Gastrocnemius medialis (tissue), 4 donors: ENCODE measurements around the gene GUCY1A1.

ENCODE experiments used
- POLR2A ChIP-seq, 2 donors: fragments of 450-650 bp; IDR thresholded peaks; one replicate each; pipeline ENCODE4 v1.6.1; 2017; ENCODE audit warnings: antibody characterized with exemption in 2 of 2, mild to moderate bottlenecking in 2 of 2, moderate library complexity in 2 of 2
- TF ChIP-seq, protein P1 (sequence below), 5 experiments: fragments of 450-650 bp in 3 of 5; fragments of 200-600 bp in 2 of 5; sonication (generic) in 2 of 5; IDR thresholded peaks in 4 of 5; conservative IDR thresholded peaks in 1 of 5; 1 replicate in 4 of 5; 2 replicates in 1 of 5; pipeline ENCODE4 v1.5.1; 2016 to 2019; ENCODE audit warnings: antibody characterized with exemption in 5 of 5, mild to moderate bottlenecking in 3 of 5, moderate library complexity in 3 of 5

DNA sequence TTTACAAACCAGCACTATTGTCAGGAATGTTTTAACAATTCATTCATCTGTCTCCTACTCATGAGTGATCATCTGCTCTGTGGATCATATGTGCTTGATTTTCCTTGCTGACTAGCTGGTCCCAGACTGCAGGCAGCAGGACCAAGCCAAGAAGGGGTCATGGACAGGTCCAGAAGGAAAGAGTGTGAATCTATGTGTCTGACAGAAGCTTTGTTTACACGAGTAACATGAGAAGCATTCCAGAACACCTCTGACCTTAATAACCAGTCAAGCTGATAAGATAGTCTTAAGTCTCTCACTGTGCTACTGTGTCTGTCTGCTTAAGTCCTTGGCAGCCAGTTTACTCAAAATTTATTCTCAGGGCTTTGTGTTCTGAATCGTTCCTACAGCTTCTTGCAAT is 39.0 kb downstream of the GUCY1A1 start:
- TF ChIP-seq POLR2A (IDR thresholded peaks at IDR 0.05) = no peak
- TF ChIP-seq, protein P1, sequence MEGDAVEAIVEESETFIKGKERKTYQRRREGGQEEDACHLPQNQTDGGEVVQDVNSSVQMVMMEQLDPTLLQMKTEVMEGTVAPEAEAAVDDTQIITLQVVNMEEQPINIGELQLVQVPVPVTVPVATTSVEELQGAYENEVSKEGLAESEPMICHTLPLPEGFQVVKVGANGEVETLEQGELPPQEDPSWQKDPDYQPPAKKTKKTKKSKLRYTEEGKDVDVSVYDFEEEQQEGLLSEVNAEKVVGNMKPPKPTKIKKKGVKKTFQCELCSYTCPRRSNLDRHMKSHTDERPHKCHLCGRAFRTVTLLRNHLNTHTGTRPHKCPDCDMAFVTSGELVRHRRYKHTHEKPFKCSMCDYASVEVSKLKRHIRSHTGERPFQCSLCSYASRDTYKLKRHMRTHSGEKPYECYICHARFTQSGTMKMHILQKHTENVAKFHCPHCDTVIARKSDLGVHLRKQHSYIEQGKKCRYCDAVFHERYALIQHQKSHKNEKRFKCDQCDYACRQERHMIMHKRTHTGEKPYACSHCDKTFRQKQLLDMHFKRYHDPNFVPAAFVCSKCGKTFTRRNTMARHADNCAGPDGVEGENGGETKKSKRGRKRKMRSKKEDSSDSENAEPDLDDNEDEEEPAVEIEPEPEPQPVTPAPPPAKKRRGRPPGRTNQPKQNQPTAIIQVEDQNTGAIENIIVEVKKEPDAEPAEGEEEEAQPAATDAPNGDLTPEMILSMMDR (IDR thresholded peaks at IDR 0.05 in 4 of 5, conservative IDR thresholded peaks at IDR 0.05 in 1 of 5) = no peak
